HEK293T (cell line): Measurements from ENCODE around the gene VAV1.
"Not testable (repeated sequence)": the region's sequence is repeated elsewhere in the genome, so short reads cannot be mapped to it uniquely, and the experiment has no call there.

ENCODE experiments used
- CTCF ChIA-PET: fragments of 350-600 bp; formaldehyde crosslinking; extraction: SDS; loops from one replicate; lab custom pipeline; 2021; ENCODE audit warnings: antibody characterized with exemption, inconsistent platforms; lab: Yijun Ruan, JAX
- POLR2A ChIA-PET: fragments of 350-600 bp; formaldehyde crosslinking; extraction: SDS; loops from one replicate; lab custom pipeline; 2020; ENCODE audit warnings: antibody characterized with exemption, inconsistent platforms; lab: Yijun Ruan, JAX
- DNase-seq: peaks from one replicate; pipeline ENCODE4 v3.0.0; 2012; ENCODE audit warnings: mixed read lengths; ENCODE audit errors: extremely low spot score
- ARNT ChIP-seq: fragments of 450-650 bp; IDR thresholded peaks from 2 replicates; pipeline ENCODE4 v1.6.1; 2017; ENCODE audit warnings: mild to moderate bottlenecking
- BHLHE40 ChIP-seq: fragments of 450-650 bp; IDR thresholded peaks from 2 replicates; pipeline ENCODE4 v1.6.1; 2016; ENCODE audit warnings: mild to moderate bottlenecking, moderate library complexity, borderline replicate concordance
- CTBP1 ChIP-seq: fragments of 450-650 bp; IDR thresholded peaks from 2 replicates; pipeline ENCODE4 v1.6.1; 2016; ENCODE audit warnings: borderline replicate concordance
- ELF4 ChIP-seq: fragments of 450-650 bp; IDR thresholded peaks from 2 replicates; pipeline ENCODE4 v1.6.1; 2017; ENCODE audit warnings: antibody characterized with exemption
- FOXA1 ChIP-seq: fragments of 450-650 bp; IDR thresholded peaks from 2 replicates; pipeline ENCODE4 v1.6.1; 2016; ENCODE audit warnings: mild to moderate bottlenecking
- FOXK2 ChIP-seq: fragments of 450-650 bp; IDR thresholded peaks from 2 replicates; pipeline ENCODE4 v1.6.1; 2016; ENCODE audit warnings: mild to moderate bottlenecking
- FOXM1 ChIP-seq: fragments of 450-650 bp; IDR thresholded peaks from 2 replicates; pipeline ENCODE4 v1.6.1; 2017; ENCODE audit warnings: mild to moderate bottlenecking, borderline replicate concordance
- HDGF ChIP-seq: fragments of 450-650 bp; IDR thresholded peaks from 2 replicates; pipeline ENCODE4 v1.6.1; 2017; ENCODE audit warnings: antibody characterized with exemption, borderline replicate concordance
- L3MBTL2 ChIP-seq: fragments of 450-650 bp; conservative IDR thresholded peaks from 2 replicates; pipeline ENCODE4 v1.6.1; 2016; ENCODE audit warnings: mild to moderate bottlenecking
- LEF1 ChIP-seq: fragments of 450-650 bp; IDR thresholded peaks from 2 replicates; pipeline ENCODE4 v1.6.1; 2017; ENCODE audit warnings: mild to moderate bottlenecking, borderline replicate concordance
- NFRKB ChIP-seq: fragments of 450-650 bp; IDR thresholded peaks from 2 replicates; pipeline ENCODE4 v1.6.1; 2016; ENCODE audit warnings: mild to moderate bottlenecking, moderate library complexity
- PKNOX1 ChIP-seq: fragments of 450-650 bp; IDR thresholded peaks from 2 replicates; pipeline ENCODE4 v1.6.1; 2016
- SP1 ChIP-seq: fragments of 450-650 bp; IDR thresholded peaks from 2 replicates; pipeline ENCODE4 v1.6.1; 2017
- SUZ12 ChIP-seq: fragments of 450-650 bp; IDR thresholded peaks from 2 replicates; pipeline ENCODE4 v1.6.1; 2016; ENCODE audit warnings: mild to moderate bottlenecking
- TARDBP ChIP-seq: fragments of 450-650 bp; IDR thresholded peaks from 2 replicates; pipeline ENCODE4 v1.6.1; 2016
- ZNF384 ChIP-seq: fragments of 450-650 bp; IDR thresholded peaks from 2 replicates; pipeline ENCODE4 v1.6.1; 2016

The VAV1 gene

GRCh38 chr19:6825076-6825774 lies 52.7 kb downstream of the VAV1 start:
- POLR2A ChIA-PET: interaction anchor here (0.6 kb wide), 1 partner anchor 13 kb away, joined by 5 read pairs; no protein-coding TSS in a partner anchor
- CTCF ChIA-PET: no interaction called here
- TF ChIP-seq FOXK2 (no peak), FOXA1 (no peak), PKNOX1 (no peak), SUZ12 (no peak), L3MBTL2 (no peak), ELF4 (no peak), TARDBP (no peak), BHLHE40 (no peak)
- no peak for DNase-seq

- ChIA-PET POLR2A (no interaction called here), CTCF (no interaction called here)
- DNase-seq: no peak
- no peak for TF ChIP-seq FOXM1
- TF ChIP-seq LEF1: no peak
- no peak for TF ChIP-seq L3MBTL2
- no peak for TF ChIP-seq ARNT
- no peak for TF ChIP-seq CTBP1
- TF ChIP-seq SUZ12: no peak
- TF ChIP-seq PKNOX1: no peak
- TF ChIP-seq BHLHE40: no peak
These were observed 53.9 kb downstream of the VAV1 start for GRCh38 chr19:6826281-6826920.

- peak; percentile 58 for DNase-seq
- POLR2A ChIA-PET: no interaction called here
- CTCF ChIA-PET: no interaction called here
- TF ChIP-seq HDGF (no peak), ZNF384 (no peak), SUZ12 (no peak), NFRKB (no peak), L3MBTL2 (no peak), LEF1 (no peak), ELF4 (no peak), ARNT (no peak), FOXA1 (no peak), SP1 (no peak), TARDBP (no peak), PKNOX1 (no peak), BHLHE40 (no peak), FOXM1 (no peak), CTBP1 (no peak), FOXK2 (no peak)
These were observed 55.8 kb downstream of the VAV1 start for GRCh38 chr19:6828306-6828697.

- peak; percentile 94 for DNase-seq
- POLR2A ChIA-PET: no interaction called here
- TF ChIP-seq SP1 (peak; percentile 21; the same call in 1 of the 2 replicates), BHLHE40 (no peak), PKNOX1 (peak; percentile 96), HDGF (no peak), ARNT (peak; percentile 33; the same call in 1 of the 2 replicates), FOXK2 (peak; percentile 51; the same call in 1 of the 2 replicates), NFRKB (no peak)
- CTCF ChIA-PET: no interaction called here
These were observed 56.5 kb downstream of the VAV1 start for GRCh38 chr19:6828698-6829633.

- POLR2A ChIA-PET, DNase-seq, CTCF ChIA-PET: not testable (repeated sequence)
These were observed 57.3 kb downstream of the VAV1 start for GRCh38 chr19:6829829-6830228.

- CTCF ChIA-PET, POLR2A ChIA-PET, DNase-seq: not testable (repeated sequence)
These were observed 58.6 kb downstream of the VAV1 start for GRCh38 chr19:6831084-6831483.
